NCI-H524 (cell line): ENCODE data around the gene GPR15LG.
A peak's percentile ranks its signal among the peaks of the same experiment; 100 is the strongest.
"Not testable (repeated sequence)": the region's sequence is repeated elsewhere in the genome, so short reads cannot be mapped to it uniquely, and the experiment has no call there.

Experiments
- DNase-seq, 2 experiments: peaks; one replicate each; lab custom pipeline; 2025; lab: John Stamatoyannopoulos, UW

GPR15LG gene

DNA sequence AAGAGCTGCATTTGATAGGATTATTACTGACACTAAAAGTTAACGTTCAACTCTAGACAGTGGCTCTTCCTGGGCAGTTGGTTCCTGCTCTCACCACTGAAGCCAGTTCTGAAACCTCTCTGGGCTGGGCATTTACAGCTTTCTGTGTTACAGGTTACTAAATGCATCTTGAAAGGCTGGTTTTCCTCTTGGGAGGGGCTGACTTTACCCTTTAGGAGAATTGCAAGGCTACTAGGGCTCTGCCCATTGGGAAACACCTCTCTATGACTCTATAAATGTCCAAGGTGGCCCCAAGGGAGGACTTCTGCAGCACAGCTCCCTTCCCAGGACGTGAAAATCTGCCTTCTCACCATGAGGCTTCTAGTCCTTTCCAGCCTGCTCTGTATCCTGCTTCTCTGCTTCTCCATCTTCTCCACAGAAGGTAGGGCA, at the start of gene GPR15LG:
Gene GPR15LG (plus strand): TSS at position 301 of the 429 bp plus-strand sequence. CDS start 51 bp downstream, at position 352.
- no peak for DNase-seq

- DNase-seq, result not testable (repeated sequence)
Observed at GRCh38 chr10:84125910-84126784, 47.5 kb upstream of the GPR15LG start.

DNA sequence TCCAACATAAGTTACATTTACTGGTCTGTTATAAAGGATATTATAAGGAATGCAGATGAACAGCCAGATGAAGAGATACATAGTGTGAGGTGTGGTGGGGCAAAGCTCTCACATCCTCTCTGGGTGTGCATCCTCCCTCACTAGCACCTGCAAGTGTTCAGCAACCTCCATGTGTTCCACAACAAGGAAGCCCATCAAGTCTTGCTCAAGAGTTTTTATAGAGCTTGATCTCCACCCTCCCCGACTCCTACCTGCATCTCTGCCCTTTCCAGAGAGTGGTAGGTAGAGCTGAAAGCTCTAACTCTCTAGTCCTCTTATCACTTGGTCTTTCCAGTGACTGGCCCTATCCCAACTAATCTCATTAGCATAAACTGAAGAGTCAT, 46.8 kb upstream of the GPR15LG start:
- no peak for DNase-seq

DNA sequence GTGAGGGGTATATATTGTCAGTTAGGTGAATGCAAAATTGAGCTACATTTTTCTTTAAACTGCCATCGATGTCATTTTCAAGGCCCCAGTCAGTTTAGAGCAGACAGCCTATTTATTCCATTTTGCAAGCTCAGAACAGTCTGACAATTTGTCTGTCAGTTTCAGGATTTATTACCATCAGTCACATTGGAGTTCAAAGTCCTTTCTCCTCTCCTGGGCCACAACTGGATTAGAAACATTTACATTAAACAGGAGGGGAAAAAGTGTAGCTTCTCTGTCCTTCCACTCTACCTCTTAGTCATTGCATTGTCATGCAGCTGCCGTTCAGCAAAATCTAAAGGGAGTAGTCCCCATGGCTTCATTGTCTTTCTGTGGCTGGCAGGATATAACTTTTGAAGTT, 37.8 kb upstream of the GPR15LG start:
- no peak for DNase-seq

GRCh38 chr10:84137811-84138210, 35.8 kb upstream of the GPR15LG start:
- DNase-seq, result no peak

- DNase-seq, result no peak
Observed at GRCh38 chr10:84138478-84139125, 35.0 kb upstream of the GPR15LG start.

DNA sequence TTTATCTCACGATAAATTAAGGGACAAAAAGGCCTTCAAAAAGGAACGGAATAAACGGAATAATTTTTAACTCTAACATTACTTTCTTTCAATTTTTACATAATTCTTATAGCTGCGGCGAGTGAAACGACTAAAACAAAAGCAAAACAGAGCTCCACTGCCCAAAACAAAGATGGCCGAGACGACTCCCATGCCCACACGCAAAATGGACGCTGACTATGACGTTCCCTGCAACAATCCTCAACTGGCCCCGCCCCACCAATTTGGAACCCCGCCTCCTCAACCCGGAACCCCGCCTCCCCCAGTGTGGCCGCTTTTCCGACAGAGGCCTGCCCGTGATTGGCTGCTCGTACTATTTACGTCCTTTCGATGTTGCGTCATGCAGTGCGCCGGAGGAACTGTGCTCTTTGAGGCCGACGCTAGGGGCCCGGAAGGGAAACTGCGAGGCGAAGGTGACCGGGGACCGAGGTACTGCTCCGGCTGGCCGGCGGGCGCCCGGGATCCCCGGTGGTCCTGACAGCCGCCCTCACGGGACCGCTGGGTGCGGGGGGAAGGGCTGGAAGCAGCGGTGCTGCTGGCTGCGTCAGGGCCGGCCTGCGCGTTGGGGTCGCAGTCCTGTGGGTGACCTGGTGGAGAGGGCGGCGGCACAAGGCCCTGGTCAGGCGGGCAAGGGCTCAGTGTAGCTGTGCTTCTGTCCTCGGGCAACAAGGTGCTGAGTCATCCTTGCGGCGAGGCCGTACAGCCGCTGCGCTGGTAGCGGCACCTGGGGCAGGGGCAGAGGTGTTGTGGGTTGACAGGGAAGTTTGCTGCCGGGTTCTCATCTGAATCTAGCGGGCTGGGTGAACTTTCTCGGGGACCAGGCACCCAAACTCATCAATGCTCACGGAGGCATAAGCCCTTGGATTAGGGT, 34.2 kb upstream of the GPR15LG start, which contains the start of gene GHITM:
Gene GHITM (plus strand): TSS at position 384 of the 910 bp plus-strand sequence. CDS start 1,992 bp downstream, outside the sequence.
- DNase-seq, result peak; percentile 72 to 87

GRCh38 chr10:84140036-84140379, 33.6 kb upstream of the GPR15LG start:
- no peak for DNase-seq

DNA sequence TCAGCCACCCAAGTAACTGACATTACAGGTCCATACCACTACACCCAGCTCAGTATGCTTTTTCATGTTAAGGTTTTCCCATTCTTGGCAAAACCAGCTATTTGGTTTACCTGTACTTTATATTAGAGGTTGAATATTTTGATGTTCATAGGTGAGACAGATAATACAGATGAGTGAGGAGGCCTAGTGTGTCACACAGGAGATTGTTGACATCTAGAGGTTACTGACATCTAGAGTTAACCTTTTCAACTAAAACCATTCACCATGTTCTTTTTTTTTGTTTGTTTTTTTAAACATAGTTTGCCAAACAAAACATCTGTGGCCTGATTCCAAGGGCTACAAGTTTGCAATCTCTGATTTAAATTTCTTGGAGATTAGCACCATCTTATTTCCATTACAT, 26.3 kb upstream of the GPR15LG start:
- DNase-seq, result no peak

DNA sequence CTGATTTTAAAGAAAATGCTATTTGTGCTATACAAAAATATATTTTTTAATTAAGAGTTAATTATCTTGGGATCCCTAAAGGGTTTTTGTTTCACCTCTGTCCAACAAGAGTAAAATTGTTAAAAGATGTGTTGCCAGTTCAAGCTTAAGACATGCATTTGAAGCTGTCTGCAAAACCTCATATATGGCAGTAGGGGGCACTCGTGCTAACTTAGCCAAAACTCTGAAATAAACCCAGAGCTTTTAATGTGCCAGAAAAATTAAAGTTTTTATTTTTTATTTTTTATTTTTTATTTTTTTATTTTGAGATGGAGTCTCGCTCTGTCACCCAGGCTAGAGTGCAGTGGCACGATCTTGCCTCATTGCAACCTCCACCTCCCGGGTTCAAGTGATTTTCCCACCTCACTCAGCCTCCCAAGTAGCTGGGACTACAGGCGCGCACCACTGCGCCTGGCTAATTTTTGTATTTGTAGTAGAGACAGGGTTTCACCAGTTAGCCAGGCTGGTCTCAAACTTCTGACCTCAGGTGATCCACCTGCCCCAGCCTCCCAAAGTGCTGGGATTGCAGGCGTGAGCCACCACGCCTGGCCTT, 25.5 kb upstream of the GPR15LG start:
- peak in 1 of 2 experiments; percentile 16 for DNase-seq

GRCh38 chr10:84149854-84150253, 23.7 kb upstream of the GPR15LG start:
- no peak for DNase-seq

DNA sequence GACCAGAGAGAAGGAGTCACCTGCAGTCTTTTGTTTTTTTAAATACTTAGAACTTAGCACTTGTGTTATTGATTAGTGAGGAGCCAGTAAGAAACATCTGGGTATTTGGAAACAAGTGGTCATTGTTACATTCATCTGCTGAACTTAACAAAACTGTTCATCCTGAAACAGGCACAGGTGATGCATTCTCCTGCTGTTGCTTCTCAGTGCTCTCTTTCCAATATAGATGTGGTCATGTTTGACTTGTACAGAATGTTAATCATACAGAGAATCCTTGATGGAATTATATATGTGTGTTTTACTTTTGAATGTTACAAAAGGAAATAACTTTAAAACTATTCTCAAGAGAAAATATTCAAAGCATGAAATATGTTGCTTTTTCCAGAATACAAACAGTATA, 20.8 kb upstream of the GPR15LG start:
- DNase-seq, result no peak

- no peak for DNase-seq
Observed at GRCh38 chr10:84155521-84155920, 18.1 kb upstream of the GPR15LG start.

- DNase-seq, result no peak
Observed at GRCh38 chr10:84156009-84156408, 17.6 kb upstream of the GPR15LG start.

- DNase-seq, result no peak
Observed at GRCh38 chr10:84156768-84157167, 16.8 kb upstream of the GPR15LG start.

DNA sequence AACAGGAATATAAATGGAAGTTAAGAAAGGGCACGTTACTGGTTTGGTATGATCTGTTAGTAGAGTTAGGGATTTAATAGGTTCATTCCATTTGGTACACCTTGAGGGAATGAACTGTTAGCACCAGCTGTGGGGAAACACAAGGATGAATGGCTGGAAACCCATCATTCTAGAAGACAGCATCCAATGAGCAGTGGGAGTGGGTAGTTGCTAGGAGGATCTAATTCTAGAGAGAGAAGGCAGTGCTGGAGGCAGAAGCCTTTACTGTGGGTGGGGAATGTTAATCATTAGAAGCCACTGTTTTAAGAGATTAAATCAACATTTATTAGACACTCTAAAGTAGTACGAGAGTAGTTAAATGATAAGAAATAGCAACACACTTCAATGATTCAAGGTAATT, 15.5 kb upstream of the GPR15LG start:
- no peak for DNase-seq

GRCh38 chr10:84158550-84158949, 15.1 kb upstream of the GPR15LG start:
- no peak for DNase-seq

- no peak for DNase-seq
Observed at GRCh38 chr10:84159076-84159685, 14.4 kb upstream of the GPR15LG start.

DNA sequence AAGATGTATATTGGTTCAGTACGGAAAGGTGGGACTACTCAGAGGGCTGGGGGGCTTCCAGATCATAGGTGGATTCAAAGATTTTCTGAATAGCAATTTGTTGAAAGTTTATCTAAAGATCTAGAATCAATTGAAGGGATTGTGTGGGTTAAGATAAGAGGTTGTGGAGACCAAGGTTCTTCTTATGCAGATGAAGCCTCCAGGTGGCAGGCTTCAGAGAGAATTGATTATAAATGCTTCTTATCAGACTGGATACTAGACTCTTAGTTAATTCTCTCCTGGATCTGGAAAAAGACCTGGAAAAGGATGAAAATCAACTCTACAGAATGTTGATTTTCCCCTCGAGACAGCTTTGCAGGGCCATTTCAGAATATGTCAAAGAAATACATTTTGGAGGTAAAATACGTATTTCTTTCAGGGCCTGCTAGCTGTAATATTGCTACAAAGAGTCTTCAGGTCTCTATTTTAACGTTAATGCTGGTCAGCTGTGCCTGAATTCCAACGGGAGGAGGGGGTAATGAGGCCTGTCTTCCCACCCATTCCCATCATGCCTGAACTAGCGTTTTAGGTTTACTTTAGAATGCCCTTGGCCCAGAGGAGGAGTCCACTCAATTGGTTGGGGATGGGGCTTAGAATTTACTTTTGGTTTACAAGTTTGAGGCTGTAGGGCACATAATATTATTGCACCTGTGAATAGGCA, 12.8 kb upstream of the GPR15LG start:
- DNase-seq, result no peak

GRCh38 chr10:84163996-84164395, 9.6 kb upstream of the GPR15LG start:
- DNase-seq, result no peak

- no peak for DNase-seq
Observed at GRCh38 chr10:84164442-84164841, 9.2 kb upstream of the GPR15LG start.
